Kasumi-1 (cell line): ENCODE measurements around the gene FMNL1.
"Not testable (repeated sequence)": the region's sequence is repeated elsewhere in the genome, so short reads cannot be mapped to it uniquely, and the experiment has no call there.

Experiments used
- DNase-seq, 2 experiments: peaks; one replicate each; lab custom pipeline; 2025; lab: John Stamatoyannopoulos, UW

FMNL1 gene

DNA sequence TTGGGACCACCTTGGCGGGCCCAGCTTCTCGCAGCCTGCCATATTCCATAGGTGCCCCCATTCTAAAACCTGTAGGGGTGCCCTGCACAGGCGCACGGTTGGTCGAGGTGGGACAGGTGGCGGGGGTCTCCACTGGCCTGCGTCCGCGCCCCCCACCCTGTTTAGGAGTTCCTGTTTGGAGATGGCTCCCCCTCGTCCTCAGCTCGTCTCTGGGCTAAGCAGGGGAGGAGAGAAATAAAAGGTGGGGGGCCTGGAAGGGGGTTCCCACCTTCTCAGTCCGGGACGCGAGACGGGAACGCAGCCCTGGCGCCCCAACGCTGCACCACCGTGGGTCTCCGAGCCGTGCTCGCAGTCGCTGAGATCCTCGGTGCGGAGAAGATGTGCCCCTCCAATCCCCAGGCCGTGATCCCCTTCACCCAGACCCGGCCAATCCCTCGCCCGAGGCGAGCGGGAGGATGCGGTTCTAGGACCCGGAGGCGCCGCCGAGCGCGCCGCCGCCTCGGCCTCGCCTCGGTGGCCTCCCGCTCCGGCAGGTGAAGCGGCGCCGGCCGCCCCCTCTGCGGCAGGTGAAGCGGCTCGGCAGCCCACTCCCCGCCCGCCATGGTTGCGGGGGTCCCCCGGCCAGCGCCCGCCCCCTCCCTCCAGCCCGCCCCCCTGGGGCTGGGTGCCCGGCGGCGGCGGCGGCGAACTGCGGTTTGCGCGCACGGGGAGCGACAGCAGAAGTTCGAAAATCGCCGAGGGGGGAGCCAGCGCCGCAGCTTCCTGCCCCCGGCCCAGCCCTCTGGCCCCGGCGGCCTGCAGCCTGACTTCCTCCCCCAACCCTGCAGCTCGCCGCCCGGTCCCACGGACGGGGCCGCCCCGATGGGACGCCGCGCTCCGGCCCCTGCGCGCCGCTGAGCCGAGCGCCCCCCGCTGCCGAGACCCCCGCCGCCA, at the start of gene FMNL1:
Gene FMNL1 (plus strand): TSS at position 805 of the 933 bp plus-strand sequence. CDS start 240 bp downstream, outside the sequence.
- peak; percentile 64 to 65 for DNase-seq

GRCh38 chr17:45172232-45172540, 49.5 kb upstream of the FMNL1 start:
- DNase-seq: no peak

DNA sequence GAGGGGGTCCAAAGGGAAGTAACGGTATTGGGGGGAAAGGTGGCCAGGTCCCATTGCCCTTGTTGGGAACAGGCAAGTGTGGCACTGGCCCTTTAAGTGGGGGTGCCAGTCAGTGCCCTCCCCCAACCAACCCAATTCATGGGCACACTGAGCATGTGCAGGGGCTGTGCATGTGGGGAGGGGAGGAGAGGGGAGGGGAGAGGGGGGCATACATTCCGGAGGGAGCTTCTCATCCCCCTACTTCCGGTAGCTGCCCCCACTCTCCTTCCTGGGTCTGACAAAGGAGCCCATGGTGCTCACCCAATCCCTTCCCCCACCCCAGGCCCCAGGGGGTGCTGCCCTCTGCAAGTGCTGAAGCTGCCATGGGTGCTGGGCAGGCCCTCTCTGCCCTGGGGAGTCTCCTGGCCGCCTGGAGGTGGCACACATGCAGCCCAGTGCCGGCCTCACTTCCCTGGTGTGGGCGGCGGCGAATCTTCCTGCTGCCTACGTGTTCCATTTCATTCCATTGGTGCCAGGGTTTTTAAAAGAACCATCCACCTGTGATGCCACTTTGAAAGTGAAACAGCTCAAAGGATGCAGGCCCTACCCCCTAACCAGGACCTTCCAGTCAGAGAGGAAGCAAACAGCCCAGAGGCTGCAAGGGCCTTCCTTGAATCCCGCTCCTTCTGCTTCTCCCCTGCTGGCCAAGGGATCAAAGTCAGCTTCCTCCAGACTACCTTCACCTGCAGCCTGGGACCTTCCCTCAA, 49.0 kb upstream of the FMNL1 start:
- peak; percentile 76 to 83 for DNase-seq

DNA sequence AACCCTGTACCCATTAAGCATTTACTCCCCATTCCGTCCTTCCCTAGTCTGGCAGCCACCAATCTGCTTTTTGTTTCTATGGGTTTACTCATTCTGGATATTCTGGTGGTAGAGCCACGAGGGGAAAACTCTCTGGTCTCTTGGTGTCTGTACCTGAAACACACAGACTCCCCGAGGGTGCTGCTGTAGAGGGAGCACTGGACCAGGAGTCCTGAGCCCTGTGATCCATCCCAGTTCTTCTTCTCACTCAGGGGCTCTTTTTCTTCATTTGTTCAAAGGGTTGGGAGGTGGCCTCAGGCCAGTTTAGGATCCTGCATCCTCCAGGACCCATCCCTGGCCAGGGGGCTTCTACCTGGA, 45.9 kb upstream of the FMNL1 start:
- no peak for DNase-seq

- DNase-seq: no peak
Observed at GRCh38 chr17:45177563-45177962, 44.1 kb upstream of the FMNL1 start.

DNA sequence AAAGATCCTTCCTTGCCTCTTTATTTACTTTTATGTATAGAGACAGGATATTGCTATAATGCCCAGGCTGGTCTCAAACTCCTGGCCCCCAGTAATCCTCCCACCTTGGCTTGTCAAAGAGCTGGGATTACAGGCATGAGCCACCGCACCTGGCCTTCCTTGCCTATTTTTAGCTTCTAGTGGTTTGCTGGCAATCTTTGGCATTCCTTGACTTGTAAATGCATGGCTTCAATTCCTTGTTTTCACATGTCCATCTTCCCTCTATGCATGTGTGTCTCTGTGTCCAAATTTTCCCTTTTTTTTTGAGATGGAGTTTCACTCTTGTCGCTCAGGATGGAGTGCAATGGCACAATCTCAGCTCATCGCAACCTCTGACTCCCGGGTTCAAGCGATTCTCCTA, 37.5 kb upstream of the FMNL1 start:
- no peak for DNase-seq

DNA sequence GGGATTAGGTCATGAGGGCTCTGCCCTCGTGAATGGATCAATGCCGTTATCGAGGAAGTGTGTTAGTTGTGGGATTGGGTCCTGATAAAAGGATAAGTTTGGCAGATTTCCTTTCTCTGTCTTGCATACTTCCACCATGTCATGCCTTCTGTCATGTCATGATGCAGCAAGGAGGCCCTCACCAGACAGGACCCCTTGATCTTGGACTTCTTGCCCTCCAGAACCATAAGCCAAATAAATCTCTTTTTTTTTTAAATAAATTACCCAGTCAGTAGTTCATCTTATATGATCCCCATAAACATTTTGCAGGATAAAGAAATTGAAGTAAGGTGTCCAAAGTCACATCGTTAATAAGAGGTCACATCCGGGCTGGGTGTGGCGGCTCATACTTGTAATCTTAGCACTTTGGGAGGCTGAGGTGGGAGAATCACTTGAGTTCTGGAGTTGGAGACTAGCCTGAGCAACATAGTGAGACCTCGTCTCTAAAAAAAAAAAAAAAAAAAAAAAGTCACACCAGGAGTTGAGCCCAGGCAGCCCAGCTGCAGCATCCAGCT, 34.8 kb upstream of the FMNL1 start:
- DNase-seq: no peak

DNA sequence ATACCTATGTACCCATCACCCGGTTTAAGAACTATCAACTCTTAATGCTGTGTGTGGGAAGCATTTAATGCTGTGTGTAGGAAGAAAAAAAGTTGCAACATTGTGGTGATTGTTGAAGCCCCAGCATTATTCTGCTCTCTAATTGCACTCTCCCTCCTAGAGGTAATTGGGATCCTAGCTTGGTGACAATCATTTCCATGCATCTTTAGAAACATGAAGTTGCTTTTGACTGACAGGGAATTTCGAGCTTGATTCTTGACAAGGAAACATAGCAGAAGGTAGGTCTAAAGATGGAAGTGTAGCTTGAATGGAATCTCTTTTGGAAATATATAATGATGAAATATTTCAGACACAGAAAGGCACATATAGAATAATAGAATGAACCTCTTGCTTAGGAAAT, 32.7 kb upstream of the FMNL1 start:
- no peak for DNase-seq

DNA sequence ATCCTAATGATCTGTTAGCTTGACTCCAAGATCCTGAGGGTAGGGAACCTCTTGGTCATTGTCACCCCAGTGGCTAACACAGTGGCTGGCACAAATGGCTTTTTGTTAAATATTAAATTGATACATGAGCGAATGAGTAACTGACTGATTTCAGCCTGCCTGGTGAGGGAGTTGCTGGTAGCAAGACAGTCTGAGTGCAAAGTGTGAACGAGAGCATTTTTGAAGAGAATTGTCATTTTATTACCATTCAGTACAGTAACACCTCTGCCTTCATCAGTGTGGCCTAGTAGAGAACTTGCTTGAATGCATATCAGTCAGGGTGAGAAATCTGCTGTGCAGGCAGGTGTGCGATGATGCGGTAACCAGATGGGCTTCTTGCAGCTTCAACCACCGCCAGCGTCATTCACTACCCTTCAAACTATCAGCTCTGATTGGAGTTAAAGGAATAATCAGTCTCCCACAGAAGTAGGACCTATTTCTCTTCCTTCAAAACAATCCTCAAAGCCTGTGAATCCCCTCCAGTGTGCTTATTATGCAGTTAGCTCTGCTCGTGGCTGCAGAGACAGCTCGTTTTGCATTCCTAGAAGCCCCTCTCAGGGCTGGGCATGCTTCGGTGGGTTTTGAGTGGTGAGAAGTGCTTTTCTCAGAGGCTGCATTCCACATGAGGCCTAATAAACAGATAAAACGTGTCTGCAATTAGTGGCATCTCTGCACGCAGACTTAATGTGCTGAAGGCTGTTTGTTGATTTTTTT, 31.0 kb upstream of the FMNL1 start:
- no peak for DNase-seq

DNA sequence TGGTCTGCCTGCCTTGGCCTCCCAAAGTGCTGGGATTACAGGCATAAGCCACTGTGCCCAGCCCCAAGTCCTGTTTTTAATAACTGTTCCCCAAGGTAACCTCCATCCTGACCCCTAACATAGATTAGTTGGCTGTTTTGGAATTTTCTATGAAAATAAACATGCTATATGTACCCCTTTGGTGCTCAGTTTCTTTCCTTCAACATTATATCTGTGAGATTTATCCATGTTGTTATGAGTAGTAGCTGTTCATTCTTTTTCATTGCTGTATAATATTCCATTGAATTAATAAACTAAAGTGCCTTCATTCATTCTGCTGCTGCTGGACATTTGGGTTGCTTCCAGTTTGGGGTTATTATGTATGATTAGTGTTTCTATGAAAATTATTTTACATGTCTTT, 26.3 kb upstream of the FMNL1 start:
- no peak for DNase-seq

DNA sequence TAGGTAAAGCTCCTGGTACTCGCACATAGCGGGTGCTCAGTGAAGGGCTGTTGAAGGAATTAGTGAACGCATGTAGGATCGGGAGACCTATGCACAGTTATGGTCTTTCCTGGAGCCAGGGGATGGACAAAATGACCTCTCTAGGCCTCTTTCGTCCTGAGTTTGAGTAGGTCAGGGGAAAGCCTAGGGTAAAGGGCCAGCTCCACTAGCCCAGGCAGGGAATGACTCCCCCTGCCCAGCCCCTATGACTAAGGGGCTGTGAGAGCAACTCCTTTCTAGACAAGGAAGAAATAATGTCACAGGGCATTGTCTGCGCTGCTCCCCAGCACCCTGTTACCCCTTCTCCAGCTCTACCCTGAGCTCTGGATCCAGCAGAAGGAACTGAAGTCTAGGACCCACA, 24.6 kb upstream of the FMNL1 start:
- no peak for DNase-seq

GRCh38 chr17:45197555-45198334, 23.9 kb upstream of the FMNL1 start:
- peak; percentile 80 to 82 for DNase-seq

DNA sequence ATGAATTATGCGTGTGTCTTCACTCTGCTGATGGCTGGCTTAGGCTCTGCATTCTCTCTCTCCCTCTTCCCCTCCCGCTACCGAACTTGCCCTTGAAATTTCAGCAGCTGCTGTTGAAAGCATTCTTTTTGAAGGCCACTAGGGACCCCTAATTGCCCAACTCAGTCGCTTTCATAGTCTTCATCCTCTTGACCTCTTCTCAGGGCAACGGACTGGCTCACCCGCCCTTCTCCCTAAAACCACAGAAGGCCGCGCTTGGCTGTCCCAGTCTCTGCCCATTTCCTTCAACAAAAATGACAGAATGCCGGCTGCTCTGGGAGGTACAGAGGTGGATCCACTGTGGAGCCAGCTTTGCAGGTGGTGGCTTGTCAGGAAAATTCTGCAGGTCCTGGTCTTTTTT, 21.0 kb upstream of the FMNL1 start:
- peak; percentile 15 to 21 for DNase-seq

- DNase-seq: no peak
Observed at GRCh38 chr17:45201457-45201856, 20.2 kb upstream of the FMNL1 start.

DNA sequence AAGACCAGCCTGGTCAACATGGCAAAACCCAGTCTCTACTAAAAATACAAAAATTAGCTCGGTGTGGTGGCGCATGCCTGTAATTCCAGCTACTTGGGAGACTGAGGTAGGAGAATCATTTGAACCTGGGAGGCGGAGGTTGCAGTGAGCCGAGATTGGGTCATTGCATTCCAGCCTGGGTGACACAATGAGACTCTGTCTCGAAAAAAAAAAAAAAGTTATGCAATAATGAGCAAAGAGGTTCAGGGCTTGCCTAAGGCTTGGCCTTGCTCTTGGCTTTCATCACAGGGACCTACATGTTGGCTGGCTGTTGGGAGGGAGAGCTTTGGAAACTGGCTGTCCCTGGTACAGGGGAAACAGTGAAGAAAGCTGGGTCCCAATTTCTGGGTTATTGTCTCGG, 19.8 kb upstream of the FMNL1 start:
- DNase-seq: not testable (repeated sequence)

DNA sequence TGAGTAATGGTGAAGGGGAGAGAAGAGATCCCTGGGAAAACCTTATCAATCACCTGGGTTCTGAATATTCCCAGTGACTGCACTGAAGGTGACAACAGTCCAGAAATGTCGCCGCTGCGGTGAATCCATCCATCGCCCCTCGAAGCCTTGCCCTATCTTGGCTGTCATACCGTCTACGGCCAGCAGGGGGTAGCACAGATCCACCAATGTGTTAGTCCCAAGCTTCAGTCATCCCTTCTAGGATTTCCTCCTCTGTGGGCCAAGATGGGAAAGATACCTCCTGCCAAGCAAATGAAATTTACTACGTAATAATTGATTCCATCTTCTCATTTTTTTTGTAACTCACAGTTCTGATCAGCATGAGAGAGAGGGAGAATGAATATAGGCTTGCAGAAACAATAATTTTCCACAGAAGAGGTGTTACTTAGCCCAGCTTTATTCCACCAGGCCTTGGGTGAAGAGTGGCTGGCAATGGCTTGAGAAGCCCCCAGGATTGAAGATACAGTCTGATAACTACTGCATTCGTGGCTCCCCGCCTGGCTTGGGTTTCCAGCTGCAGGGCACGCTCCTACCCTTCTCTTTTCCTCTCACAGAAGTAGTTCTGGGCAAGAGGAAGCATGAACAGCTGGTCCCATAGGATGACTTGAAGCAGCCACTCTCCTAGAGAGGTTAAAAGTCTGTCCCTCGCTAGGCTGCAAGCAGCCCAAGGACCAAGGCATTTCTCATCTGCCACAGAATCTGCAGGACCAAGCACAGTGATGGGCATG, 2.6 kb upstream of the FMNL1 start:
- DNase-seq: peak; percentile 87

GRCh38 chr17:45220079-45220478, 1.6 kb upstream of the FMNL1 start:
- no peak for DNase-seq

DNA sequence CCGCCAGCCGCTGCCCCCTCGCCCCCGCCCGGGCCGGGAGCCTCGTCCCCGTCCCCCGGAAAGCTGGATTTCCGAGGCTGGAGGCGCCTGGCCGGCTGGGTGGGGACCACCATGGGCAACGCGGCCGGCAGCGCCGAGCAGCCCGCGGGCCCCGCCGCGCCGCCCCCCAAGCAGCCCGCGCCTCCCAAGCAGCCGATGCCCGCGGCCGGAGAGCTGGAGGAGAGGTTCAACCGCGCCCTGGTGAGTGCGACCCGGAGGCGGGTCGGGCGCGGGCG, 266 bp downstream of the FMNL1 start:
- DNase-seq: no peak

GRCh38 chr17:45222289-45222995, 757 bp downstream of the FMNL1 start:
- DNase-seq: no peak

GRCh38 chr17:45222996-45223538, 1.4 kb downstream of the FMNL1 start:
- DNase-seq: no peak
